Esophagus muscularis mucosa (tissue), 4 donors: ENCODE results near the gene POU5F1. TPM values are rescaled to one million over a fixed set of nuclear protein-coding genes. Genes with fewer than 3 reads are reported as not detected.
"Not testable (repeated sequence)": the region's sequence is repeated elsewhere in the genome, so short reads cannot be mapped to it uniquely, and the experiment has no call there.

Experiments
- DNase-seq: peaks from one replicate; pipeline ENCODE4 v3.0.0-alpha.2; 2017; ENCODE audit errors: extremely low spot score
- H3K27ac ChIP-seq, 4 donors: fragments of 200-600 bp; sonication (generic); replicated peaks in 1 of 4; 1 replicate in 3 of 4; 2 replicates in 1 of 4; pipeline ENCODE4 v1.5.1; 2016 to 2019; ENCODE audit warnings: mild to moderate bottlenecking in 1 of 4
- H3K27me3 ChIP-seq, 4 donors: fragments of 200-600 bp; sonication (generic); one replicate each; pipeline versions ENCODE4 v1.5.1 to v1.6.0; 2016 to 2019
- H3K36me3 ChIP-seq, 4 donors: fragments of 200-600 bp; sonication (generic); one replicate each; pipeline ENCODE4 v1.5.1; 2016 to 2019
- H3K4me1 ChIP-seq, 4 donors: fragments of 200-600 bp; sonication (generic); one replicate each; pipeline ENCODE4 v1.5.1; 2016 to 2019
- H3K4me3 ChIP-seq, 4 donors: fragments of 200-600 bp; sonication (generic); 1 replicate in 2 of 4; 2 replicates in 2 of 4; pipeline ENCODE4 v1.5.1; 2016 to 2019; ENCODE audit warnings: mild to moderate bottlenecking in 4 of 4, moderate library complexity in 1 of 4
- H3K9me3 ChIP-seq, 4 donors: fragments of 200-600 bp; sonication (generic); 1 replicate in 3 of 4; 2 replicates in 1 of 4; pipeline ENCODE4 v1.5.1; 2016 to 2019
- CTCF ChIP-seq, 3 experiments: fragments of 200-600 bp in 2 of 3; fragments of 450-650 bp in 1 of 3; sonication (generic) in 2 of 3; IDR thresholded peaks; one replicate each; pipeline ENCODE4 v1.5.1; 2017 to 2019; ENCODE audit warnings: antibody characterized with exemption in 3 of 3, mild to moderate bottlenecking in 2 of 3, moderate library complexity in 1 of 3
- EP300 ChIP-seq: sonication (generic); formaldehyde crosslinking; IDR thresholded peaks from one replicate; pipeline ENCODE4 v1.6.1; 2017; ENCODE audit warnings: antibody characterized with exemption
- POLR2A ChIP-seq: fragments of 450-650 bp; IDR thresholded peaks from one replicate; pipeline ENCODE4 v1.6.1; 2017; ENCODE audit warnings: antibody characterized with exemption, moderate library complexity, mild to moderate bottlenecking, low read depth
- POLR2AphosphoS5 ChIP-seq, 2 donors: sonication (generic); formaldehyde crosslinking; IDR thresholded peaks; one replicate each; pipeline ENCODE4 v1.6.1; 2017; ENCODE audit warnings: antibody characterized with exemption in 2 of 2
- whole genome bisulfite sequencing: methylation state at CpG from one replicate; pipeline ENCODE4 v1.1.5; 2018; 5-methylcytosine and 5-hydroxymethylcytosine counted together
- intact Hi-C: fragments of 100-400 bp; cut with DNase I; formaldehyde crosslinking; loops from one replicate; pipeline ENCODE4 v1.15.1; 2023
- total RNA-seq, 4 donors: library from RNA; depleted of rRNA; stranded (reverse); fragments of >200 nt; gene quantifications; one replicate each; pipeline versions ENCODE4 v1.1.0 to v1.2.1, GENCODE V29; 2016

POU5F1 gene
- 1 to 10 TPM in 1 of 4 donors, not detected in 3; 1.3 TPM for total RNA-seq

- H3K4me3 ChIP-seq: no peak within 1 kb of the TSS
- WGBS: 67% methylated on average over 5 of the region's 9 CpGs
- no peaks in the 10 kb centered on the region for H3K9me3 ChIP-seq
- intact Hi-C loops: no loop called here
- no peak within 1 kb of the TSS for H3K27ac ChIP-seq
- H3K36me3 ChIP-seq: no peaks in the 10 kb centered on the region
- no peak for DNase-seq
- peaks cover 0 to 8% (median 0%) of the 10 kb centered on the region in 4 donors for H3K27me3 ChIP-seq
- TF ChIP-seq EP300 (no peak), POLR2A (no peak), CTCF (IDR thresholded peaks at IDR 0.05) (no peak), POLR2AphosphoS5 (IDR thresholded peaks at IDR 0.05) (no peak)
- H3K4me1 ChIP-seq: peaks cover 0 to 4% (median 0%) of the 10 kb centered on the region in 4 donors
These were observed at the start of gene POU5F1 for GRCh38 chr6:31170600-31170881. POU5F1 (minus strand) TSS chr6:31170682; CDS start chr6:31170620, 62 bp downstream.

DNA sequence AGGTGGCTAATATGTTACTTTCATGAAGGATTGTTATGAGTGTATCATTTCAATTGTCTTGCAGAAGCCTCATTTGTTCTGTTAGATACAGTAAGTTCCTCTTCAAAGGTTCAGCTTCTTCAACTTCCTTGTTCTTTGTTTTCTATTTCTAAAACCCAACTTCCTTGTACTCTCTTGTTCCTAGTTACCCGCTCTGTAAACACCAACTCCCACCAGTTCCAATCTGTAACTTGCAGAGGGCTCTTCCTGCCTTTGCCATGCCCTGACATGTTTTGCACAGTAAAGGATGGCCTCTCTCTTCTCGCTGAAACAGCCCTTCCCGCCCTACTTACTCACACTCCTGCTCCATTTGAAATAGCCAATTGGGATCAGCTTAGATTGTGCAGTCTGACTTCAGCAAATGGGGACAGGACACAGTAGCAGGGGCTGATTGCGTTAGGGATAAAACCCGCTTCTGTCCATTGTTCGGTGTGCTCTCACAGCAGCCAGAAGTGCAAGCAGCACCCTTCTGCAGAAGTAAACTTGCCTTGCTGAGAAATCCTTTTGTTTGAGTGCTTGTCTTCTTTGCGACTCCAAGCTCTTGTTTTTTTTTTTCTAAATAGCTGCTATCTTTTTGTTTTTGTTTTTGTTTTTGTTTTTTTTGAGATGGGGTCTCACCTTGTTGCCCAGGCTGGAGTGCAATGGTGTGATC, 45.9 kb upstream of the POU5F1 start:
- Histone ChIP-seq H3K36me3 (no peaks in the 10 kb centered on the region), H3K4me3 (no peak overlapping the region), H3K4me1 (no peaks in the 10 kb centered on the region), H3K27me3 (no peaks in the 10 kb centered on the region), H3K9me3 (peaks cover 0 to 7% (median 0%) of the 10 kb centered on the region in 4 donors), H3K27ac (no peak overlapping the region)
- intact Hi-C loops: no loop called here
- TF ChIP-seq CTCF (IDR thresholded peaks at IDR 0.05) (no peak), EP300 (no peak)
- no peak for DNase-seq
- WGBS: 84% methylated on average over 7 of the region's 7 CpGs

- WGBS: 67% methylated on average over 2 of the region's 2 CpGs
- H3K27me3 ChIP-seq, DNase-seq, H3K36me3 ChIP-seq, H3K9me3 ChIP-seq, H3K4me1 ChIP-seq, H3K27ac ChIP-seq, intact Hi-C loops, H3K4me3 ChIP-seq: not testable (repeated sequence)
These were observed 44.7 kb upstream of the POU5F1 start for GRCh38 chr6:31215216-31215615.

DNA sequence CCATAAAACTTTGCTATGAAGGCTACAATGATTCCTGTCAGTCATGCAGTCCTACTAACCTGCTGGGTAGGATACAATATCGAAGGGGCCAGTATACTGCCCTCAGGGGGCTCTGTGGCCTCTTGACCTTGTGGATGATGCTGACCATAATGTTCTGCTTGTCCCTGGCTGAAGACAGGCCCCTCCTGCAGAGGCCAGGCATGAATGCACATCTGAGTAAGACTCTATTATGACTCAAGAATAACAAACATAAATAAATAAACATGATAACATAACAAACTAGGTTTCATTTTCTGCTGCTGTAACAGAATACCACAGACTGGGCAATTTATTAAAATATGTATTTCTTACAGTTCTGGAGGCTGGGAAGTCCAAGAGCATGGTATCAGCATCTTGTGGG, 44.0 kb upstream of the POU5F1 start:
- Histone ChIP-seq H3K9me3 (peaks cover 0 to 7% (median 0%) of the 10 kb centered on the region in 4 donors), H3K4me1 (no peaks in the 10 kb centered on the region), H3K27me3 (peaks cover 0 to 7% (median 0%) of the 10 kb centered on the region in 4 donors), H3K27ac (no peak overlapping the region), H3K36me3 (no peaks in the 10 kb centered on the region), H3K4me3 (no peak overlapping the region)
- 93% methylated on average over 1 of the region's 1 CpG for WGBS
- intact Hi-C loops: no loop called here
- TF ChIP-seq EP300 (no peak), POLR2A (no peak), CTCF (IDR thresholded peaks at IDR 0.05) (no peak), POLR2AphosphoS5 (IDR thresholded peaks at IDR 0.05) (no peak)
- no peak for DNase-seq

- intact Hi-C loops: no loop called here
- no peak for DNase-seq
These were observed 40.5 kb upstream of the POU5F1 start for GRCh38 chr6:31210741-31211532.

More at GRCh38 chr6:31210741-31211532, 40.5 kb upstream of the POU5F1 start:
- TF ChIP-seq CTCF (IDR thresholded peaks at IDR 0.05): no peak
- no peak overlapping the region for H3K4me3 ChIP-seq
- H3K9me3 ChIP-seq: no peaks in the 10 kb centered on the region
- H3K27ac ChIP-seq: no peak overlapping the region
- WGBS: 72% methylated on average over 5 of the region's 5 CpGs
- no peaks in the 10 kb centered on the region for H3K4me1 ChIP-seq
- H3K27me3 ChIP-seq: peaks cover 0 to 7% (median 0%) of the 10 kb centered on the region in 4 donors
- H3K36me3 ChIP-seq: no peaks in the 10 kb centered on the region
